ENCODE results near the gene RHOU.

GRCh38 chr1:228748029-228748428 is 12.8 kb downstream of the RHOU start:
- TF ChIP-seq POLR2AphosphoS5 (IDR thresholded peaks at IDR 0.05; ENCODE audit: low read depth, low read length) (no peak), FOXP2 (optimal IDR thresholded peaks at IDR 0.05; ENCODE audit: borderline replicate concordance, extremely low read depth, extremely low read length, insufficient read depth) (no peak), REST (IDR thresholded peaks at IDR 0.05; ENCODE audit: insufficient read depth in 1 of 2, low read depth in 2 of 2, low read length in 2 of 2) (no peak), SIN3A (IDR thresholded peaks at IDR 0.05; ENCODE audit: borderline replicate concordance, insufficient read depth, low read length) (no peak)

Measured in PFSK-1 (cell line).